Measurements from ENCODE around the gene SMIM35.

The SMIM35 gene

GRCh38 chr11:118091690-118092089, 4.9 kb upstream of the SMIM35 start:
- no peak overlapping the region for H3K4me3 ChIP-seq (ENCODE audit: insufficient read depth, low read length, poor library complexity, severe bottlenecking)
- TF ChIP-seq CTCF (IDR thresholded peaks at IDR 0.05; ENCODE audit: insufficient read depth, low read length, poor library complexity, severe bottlenecking) (no peak), EZH2phosphoT487 (conservative IDR thresholded peaks at IDR 0.05; ENCODE audit: low read length) (no peak)
- H3K4me2 ChIP-seq (ENCODE audit: low read depth, low read length, poor library complexity, severe bottlenecking), result no peak overlapping the region
- no peaks in the 10 kb centered on the region for H3K36me3 ChIP-seq (ENCODE audit: low read length)
- H3F3A ChIP-seq (ENCODE audit: insufficient read depth), result no peaks in the 10 kb centered on the region
- no peaks in the 10 kb centered on the region for H3K9me2 ChIP-seq (replicated peaks; ENCODE audit: insufficient read depth, low read length)
- H4K20me1 ChIP-seq (ENCODE audit: low read depth, low read length), result no peaks in the 10 kb centered on the region
- H3K79me2 ChIP-seq (ENCODE audit: insufficient read depth, low read length), result no peaks in the 10 kb centered on the region
- no peak overlapping the region for H2AFZ ChIP-seq (ENCODE audit: low read depth, low read length, severe bottlenecking)
- H3K27me3 ChIP-seq (ENCODE audit: low read length), result no peaks in the 10 kb centered on the region
- H3K9ac ChIP-seq (ENCODE audit: low read length), result no peak overlapping the region
- H3K9me3 ChIP-seq (ENCODE audit: insufficient read depth, low read length), result peaks cover 15% of the 10 kb centered on the region; the same call in 1 of the 2 replicates
- H3K27ac ChIP-seq (ENCODE audit: low read depth, low read length), result no peak overlapping the region

- H3K4me2 ChIP-seq (ENCODE audit: low read depth, low read length, poor library complexity, severe bottlenecking), result no peak overlapping the region
- no peaks in the 10 kb centered on the region for H3K9me2 ChIP-seq (replicated peaks; ENCODE audit: insufficient read depth, low read length)
- no peak overlapping the region for H3K9ac ChIP-seq (ENCODE audit: low read length)
- H3F3A ChIP-seq (ENCODE audit: insufficient read depth), result no peaks in the 10 kb centered on the region
- H2AFZ ChIP-seq (ENCODE audit: low read depth, low read length, severe bottlenecking), result no peak overlapping the region
- no peak for TF ChIP-seq CTCF (IDR thresholded peaks at IDR 0.05; ENCODE audit: insufficient read depth, low read length, poor library complexity, severe bottlenecking)
- TF ChIP-seq EZH2phosphoT487 (conservative IDR thresholded peaks at IDR 0.05; ENCODE audit: low read length), result no peak
- no peaks in the 10 kb centered on the region for H3K27me3 ChIP-seq (ENCODE audit: low read length)
- H4K20me1 ChIP-seq (ENCODE audit: low read depth, low read length), result no peaks in the 10 kb centered on the region
- peaks cover 16% of the 10 kb centered on the region; the same call in 1 of the 2 replicates for H3K9me3 ChIP-seq (ENCODE audit: insufficient read depth, low read length)
- H3K79me2 ChIP-seq (ENCODE audit: insufficient read depth, low read length), result no peaks in the 10 kb centered on the region
- no peak overlapping the region for H3K27ac ChIP-seq (ENCODE audit: low read depth, low read length)
- H3K36me3 ChIP-seq (ENCODE audit: low read length), result no peaks in the 10 kb centered on the region
- no peak overlapping the region for H3K4me3 ChIP-seq (ENCODE audit: insufficient read depth, low read length, poor library complexity, severe bottlenecking)
Measured at GRCh38 chr11:118090545-118091162, 3.9 kb upstream of the SMIM35 start.

DNA sequence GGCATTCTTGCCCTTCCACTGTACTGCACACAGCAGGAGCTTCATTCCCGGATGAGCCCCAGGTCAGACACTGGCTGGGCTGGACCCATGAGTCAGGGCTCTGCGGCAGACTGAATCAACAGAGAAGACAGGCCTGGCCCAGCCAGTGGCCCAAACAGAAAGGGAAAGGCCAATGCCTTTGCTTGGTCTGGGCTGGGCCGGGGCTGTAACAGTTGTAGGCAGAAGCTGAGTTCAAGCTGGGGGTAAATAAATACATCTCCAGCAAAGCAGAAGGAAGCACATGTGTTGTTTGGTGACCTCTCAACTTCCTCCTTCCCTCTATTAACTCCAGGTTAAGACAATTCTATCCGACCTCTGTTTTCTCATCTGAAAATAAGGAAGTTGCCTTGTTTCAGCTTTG, 1.8 kb upstream of the SMIM35 start:
- H3F3A ChIP-seq (ENCODE audit: insufficient read depth), result no peaks in the 10 kb centered on the region
- no peaks in the 10 kb centered on the region for H4K20me1 ChIP-seq (ENCODE audit: low read depth, low read length)
- H3K36me3 ChIP-seq (ENCODE audit: low read length), result no peaks in the 10 kb centered on the region
- H2AFZ ChIP-seq (ENCODE audit: low read depth, low read length, severe bottlenecking), result no peak overlapping the region
- no peak overlapping the region for H3K4me2 ChIP-seq (ENCODE audit: low read depth, low read length, poor library complexity, severe bottlenecking)
- no peaks in the 10 kb centered on the region for H3K27me3 ChIP-seq (ENCODE audit: low read length)
- no peak overlapping the region for H3K27ac ChIP-seq (ENCODE audit: low read depth, low read length)
- peaks cover 16% of the 10 kb centered on the region; the same call in 1 of the 2 replicates for H3K9me3 ChIP-seq (ENCODE audit: insufficient read depth, low read length)
- no peaks in the 10 kb centered on the region for H3K79me2 ChIP-seq (ENCODE audit: insufficient read depth, low read length)
- H3K9ac ChIP-seq (ENCODE audit: low read length), result no peak overlapping the region
- TF ChIP-seq EZH2phosphoT487 (conservative IDR thresholded peaks at IDR 0.05; ENCODE audit: low read length), result no peak
- no peak for TF ChIP-seq CTCF (IDR thresholded peaks at IDR 0.05; ENCODE audit: insufficient read depth, low read length, poor library complexity, severe bottlenecking)
- H3K4me3 ChIP-seq (ENCODE audit: insufficient read depth, low read length, poor library complexity, severe bottlenecking), result no peak overlapping the region
- no peaks in the 10 kb centered on the region for H3K9me2 ChIP-seq (replicated peaks; ENCODE audit: insufficient read depth, low read length)

Data from SU-DHL-6 (cell line).